GM12865 (cell line): ENCODE results near the gene GRIA4.

Experiments
- DNase-seq: peaks from one replicate; pipeline ENCODE4 v3.0.0; 2010; ENCODE audit warnings: low read depth
- H3K4me3 ChIP-seq: 2 replicates; pipeline ENCODE4 v1.5.1; 2011; ENCODE audit warnings: mild to moderate bottlenecking, low read depth, low read length, control low read depth
- CTCF ChIP-seq: IDR thresholded peaks from 2 replicates; pipeline ENCODE4 v1.5.1; 2011; ENCODE audit warnings: low read length, control low read depth, low read depth, inconsistent platforms; ENCODE audit not compliant: insufficient read depth; ENCODE audit errors: missing control alignments

Gene GRIA4

GRCh38 chr11:105647780-105648179 lies 37.9 kb downstream of the GRIA4 start:
- H3K4me3 ChIP-seq: no peak overlapping the region
- TF ChIP-seq CTCF: no peak
- DNase-seq: no peak

GRCh38 chr11:105648762-105649161 lies 38.9 kb downstream of the GRIA4 start:
- no peak for TF ChIP-seq CTCF
- DNase-seq: no peak
- no peak overlapping the region for H3K4me3 ChIP-seq

- DNase-seq: no peak
- TF ChIP-seq CTCF: no peak
- no peak overlapping the region for H3K4me3 ChIP-seq
Measured at GRCh38 chr11:105665281-105665680, 55.4 kb downstream of the GRIA4 start.

GRCh38 chr11:105667441-105667840 lies 57.6 kb downstream of the GRIA4 start:
- no peak for DNase-seq
- TF ChIP-seq CTCF: no peak
- no peak overlapping the region for H3K4me3 ChIP-seq

- DNase-seq: no peak
- TF ChIP-seq CTCF: no peak
- no peak overlapping the region for H3K4me3 ChIP-seq
Measured at GRCh38 chr11:105670811-105671210, 60.9 kb downstream of the GRIA4 start.

GRCh38 chr11:105673089-105673488 lies 63.2 kb downstream of the GRIA4 start:
- DNase-seq: peak; percentile 37
- TF ChIP-seq CTCF: no peak
- H3K4me3 ChIP-seq: no peak overlapping the region

- no peak for TF ChIP-seq CTCF
- no peak overlapping the region for H3K4me3 ChIP-seq
- no peak for DNase-seq
Measured at GRCh38 chr11:105689631-105690030, 79.8 kb downstream of the GRIA4 start.
